Vagina (tissue), 2 donors: ENCODE data around the gene PBX1. TPM values are rescaled to one million over a fixed set of nuclear protein-coding genes. Genes with fewer than 3 reads are reported as not detected.
A peak's percentile ranks its signal among the peaks of the same experiment; 100 is the strongest.

ENCODE experiments used
- DNase-seq, 2 donors: peaks; one replicate each; pipeline ENCODE4 v3.0.0-alpha.2; 2017; ENCODE audit errors: extremely low spot score in 2 of 2
- H3K27ac ChIP-seq: fragments of 200-600 bp; sonication (generic); one replicate; pipeline ENCODE4 v1.5.1; 2019
- H3K27me3 ChIP-seq: fragments of 200-600 bp; sonication (generic); one replicate; pipeline ENCODE4 v1.5.1; 2019
- H3K36me3 ChIP-seq, 2 donors: fragments of 200-600 bp; sonication (generic); one replicate each; pipeline ENCODE4 v1.5.1; 2017 to 2019
- H3K4me1 ChIP-seq: fragments of 200-600 bp; sonication (generic); one replicate; pipeline ENCODE4 v1.5.1; 2019
- H3K4me3 ChIP-seq, 2 donors: fragments of 200-600 bp; sonication (generic); 1 replicate in 1 of 2; 2 replicates in 1 of 2; pipeline ENCODE4 v1.5.1; 2016 to 2019
- H3K9me3 ChIP-seq: fragments of 200-600 bp; sonication (generic); one replicate; pipeline ENCODE4 v1.5.1; 2019
- CTCF ChIP-seq, 3 experiments: fragments of 450-650 bp in 2 of 3; fragments of 200-600 bp in 1 of 3; sonication (generic) in 1 of 3; IDR thresholded peaks; one replicate each; pipeline ENCODE4 v1.5.1; 2017 to 2019; ENCODE audit warnings: antibody characterized with exemption in 3 of 3, mild to moderate bottlenecking in 2 of 3, moderate library complexity in 2 of 3
- POLR2A ChIP-seq, 2 donors: fragments of 450-650 bp; IDR thresholded peaks; one replicate each; pipeline ENCODE4 v1.6.1; 2017; ENCODE audit warnings: antibody characterized with exemption in 2 of 2, mild to moderate bottlenecking in 2 of 2, moderate library complexity in 2 of 2
- POLR2AphosphoS5 ChIP-seq, 2 donors: sonication (generic); formaldehyde crosslinking; IDR thresholded peaks; one replicate each; pipeline ENCODE4 v1.9.0; 2017; ENCODE audit warnings: antibody characterized with exemption in 2 of 2, mild to moderate bottlenecking in 2 of 2, low read depth in 1 of 2; ENCODE audit not compliant: insufficient read depth in 1 of 2
- intact Hi-C: fragments of 100-400 bp; cut with DNase I; formaldehyde crosslinking; loops from one replicate; pipeline ENCODE4 v1.15.1; 2023
- total RNA-seq: library from RNA; depleted of rRNA; stranded (reverse); fragments of >200 nt; gene quantifications from one replicate; pipeline ENCODE4 v1.2.3, GENCODE V29; 2016

The PBX1 gene
- total RNA-seq, 1 donor from 2014 or later: 69.0 TPM

GRCh38 chr1:164631751-164632150 lies 72.8 kb downstream of the PBX1 start:
- no peak for DNase-seq
- intact Hi-C loops: no loop called here
- H3K9me3 ChIP-seq: no peaks in the 10 kb centered on the region
- H3K27ac ChIP-seq: no peak overlapping the region
- H3K4me1 ChIP-seq: peaks cover 77% of the 10 kb centered on the region
- no peak for TF ChIP-seq POLR2A (IDR thresholded peaks at IDR 0.05)
- no peak for TF ChIP-seq CTCF (IDR thresholded peaks at IDR 0.05)
- TF ChIP-seq POLR2AphosphoS5 (IDR thresholded peaks at IDR 0.05; ENCODE audit: insufficient read depth in 1 of 2, low read depth in 1 of 2): no peak
- H3K36me3 ChIP-seq: no peaks in the 10 kb centered on the region
- H3K27me3 ChIP-seq: no peaks in the 10 kb centered on the region
- no peak overlapping the region for H3K4me3 ChIP-seq

GRCh38 chr1:164633997-164634396 lies 75.0 kb downstream of the PBX1 start:
- TF ChIP-seq POLR2AphosphoS5 (IDR thresholded peaks at IDR 0.05; ENCODE audit: insufficient read depth in 1 of 2, low read depth in 1 of 2) (no peak), CTCF (IDR thresholded peaks at IDR 0.05) (no peak), POLR2A (IDR thresholded peaks at IDR 0.05) (no peak)
- intact Hi-C loops: no loop called here
- Histone ChIP-seq H3K36me3 (no peaks in the 10 kb centered on the region), H3K27me3 (no peaks in the 10 kb centered on the region), H3K27ac (no peak overlapping the region), H3K9me3 (no peaks in the 10 kb centered on the region), H3K4me1 (peaks cover 86% of the 10 kb centered on the region), H3K4me3 (no peak overlapping the region)
- DNase-seq: no peak

GRCh38 chr1:164635059-164635802 lies 76.2 kb downstream of the PBX1 start:
- TF ChIP-seq POLR2A (IDR thresholded peaks at IDR 0.05) (no peak), CTCF (IDR thresholded peaks at IDR 0.05) (no peak), POLR2AphosphoS5 (IDR thresholded peaks at IDR 0.05; ENCODE audit: insufficient read depth in 1 of 2, low read depth in 1 of 2) (no peak)
- Histone ChIP-seq H3K9me3 (no peaks in the 10 kb centered on the region), H3K27ac (peak overlapping the region; percentile 24), H3K4me1 (peaks cover 89% of the 10 kb centered on the region), H3K27me3 (no peaks in the 10 kb centered on the region), H3K4me3 (no peak overlapping the region), H3K36me3 (no peaks in the 10 kb centered on the region)
- intact Hi-C loops: no loop called here
- no peak for DNase-seq

GRCh38 chr1:164635803-164636731 lies 77.1 kb downstream of the PBX1 start:
- TF ChIP-seq POLR2A (IDR thresholded peaks at IDR 0.05): no peak
- TF ChIP-seq CTCF (IDR thresholded peaks at IDR 0.05): no peak
- no peak for TF ChIP-seq POLR2AphosphoS5 (IDR thresholded peaks at IDR 0.05; ENCODE audit: insufficient read depth in 1 of 2, low read depth in 1 of 2)
- Histone ChIP-seq H3K9me3 (no peaks in the 10 kb centered on the region), H3K27me3 (no peaks in the 10 kb centered on the region), H3K36me3 (no peaks in the 10 kb centered on the region), H3K4me3 (no peak overlapping the region), H3K4me1 (peaks cover 89% of the 10 kb centered on the region), H3K27ac (peak overlapping the region; percentile 70)
- no peak for DNase-seq
- intact Hi-C loops: no loop called here
